HEK293T (cell line): ENCODE results near the gene SREBF2.

ENCODE experiments used
- BHLHE40 ChIP-seq: fragments of 450-650 bp; IDR thresholded peaks from 2 replicates; pipeline ENCODE4 v1.6.1; 2016; ENCODE audit warnings: mild to moderate bottlenecking, moderate library complexity, borderline replicate concordance
- ELF4 ChIP-seq: fragments of 450-650 bp; IDR thresholded peaks from 2 replicates; pipeline ENCODE4 v1.6.1; 2017; ENCODE audit warnings: antibody characterized with exemption
- FOXK2 ChIP-seq: fragments of 450-650 bp; IDR thresholded peaks from 2 replicates; pipeline ENCODE4 v1.6.1; 2016; ENCODE audit warnings: mild to moderate bottlenecking
- FOXM1 ChIP-seq: fragments of 450-650 bp; IDR thresholded peaks from 2 replicates; pipeline ENCODE4 v1.6.1; 2017; ENCODE audit warnings: mild to moderate bottlenecking, borderline replicate concordance
- HDGF ChIP-seq: fragments of 450-650 bp; IDR thresholded peaks from 2 replicates; pipeline ENCODE4 v1.6.1; 2017; ENCODE audit warnings: antibody characterized with exemption, borderline replicate concordance
- LEF1 ChIP-seq: fragments of 450-650 bp; IDR thresholded peaks from 2 replicates; pipeline ENCODE4 v1.6.1; 2017; ENCODE audit warnings: mild to moderate bottlenecking, borderline replicate concordance
- SP1 ChIP-seq: fragments of 450-650 bp; IDR thresholded peaks from 2 replicates; pipeline ENCODE4 v1.6.1; 2017
- TARDBP ChIP-seq: fragments of 450-650 bp; IDR thresholded peaks from 2 replicates; pipeline ENCODE4 v1.6.1; 2016
- ZNF384 ChIP-seq: fragments of 450-650 bp; IDR thresholded peaks from 2 replicates; pipeline ENCODE4 v1.6.1; 2016

DNA sequence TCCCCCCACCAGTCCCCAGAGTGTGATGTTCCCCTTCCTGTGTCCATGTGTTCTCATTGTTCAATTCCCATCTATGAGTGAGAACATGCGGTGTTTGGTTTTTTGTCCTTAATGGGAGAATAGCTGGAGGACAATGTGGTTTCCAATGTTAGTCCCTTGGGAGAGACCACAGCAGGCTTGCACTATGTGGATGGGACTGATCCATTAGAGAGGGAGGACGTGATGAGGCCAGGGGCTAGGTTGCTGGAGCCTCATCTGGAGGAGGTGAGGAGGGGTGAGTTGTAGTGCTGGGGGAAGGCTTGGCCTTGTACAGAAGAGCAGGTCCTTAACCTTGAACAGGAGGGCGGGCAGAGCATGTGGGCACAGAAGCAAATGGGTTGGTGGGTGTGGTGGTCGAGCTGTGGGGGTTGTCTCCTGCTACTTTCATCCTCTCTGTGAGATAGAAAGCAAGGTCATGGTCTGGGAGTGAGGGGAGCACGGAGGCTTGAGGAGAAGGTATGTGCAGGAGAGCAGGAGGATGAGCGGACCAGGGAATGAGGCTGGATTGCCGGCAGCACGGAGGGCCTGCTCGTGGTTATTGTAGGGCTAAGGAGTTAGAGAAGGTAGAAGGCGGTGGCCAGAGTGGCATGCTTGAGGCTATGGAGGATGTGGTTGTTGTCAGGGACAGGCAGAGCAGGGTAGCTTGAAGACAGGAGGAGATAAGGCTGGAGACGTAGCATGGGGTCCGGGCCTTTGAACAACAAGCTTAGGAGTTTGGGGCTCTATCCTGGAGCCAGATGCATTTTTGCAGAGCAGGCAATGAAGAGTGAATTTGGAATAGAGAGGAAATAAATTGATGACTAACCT, 11.2 kb upstream of the SREBF2 start:
- TF ChIP-seq ZNF384 (no peak), FOXM1 (no peak), SP1 (no peak), TARDBP (no peak), HDGF (no peak), ELF4 (no peak), LEF1 (no peak), FOXK2 (no peak), BHLHE40 (no peak)
